WTC11 (cell line): ENCODE results near the gene CSPG4. TPM values are rescaled to one million over a fixed set of nuclear protein-coding genes. Genes with fewer than 3 reads are reported as not detected.

Experiments
- ATAC-seq: fragments of 200-7000 bp; cut with Tn5 transposase; 2 replicates; pipeline ENCODE4 v1.10.0; 2021; ENCODE audit warnings: mild to moderate bottlenecking, moderate library complexity
- CTCF ChIA-PET: fragments of 300-600 bp; sonication (Branson Sonifier 250); formaldehyde crosslinking; loops from one replicate; lab custom pipeline; 2021; ENCODE audit warnings: antibody characterized with exemption; lab: Charles Lee
- POLR2A ChIA-PET: fragments of 350-600 bp; sonication (Branson Sonifier 250); formaldehyde crosslinking; loops from one replicate; lab custom pipeline; 2021; ENCODE audit warnings: antibody characterized with exemption; lab: Charles Lee
- DNase-seq: peaks from one replicate; pipeline ENCODE4 v3.0.0; 2021; ENCODE audit warnings: low spot score
- H3K27ac Mint-ChIP-seq: 2 replicates; pipeline ENCODE4 v1.8.0; 2021; ENCODE audit warnings: mixed read lengths
- H3K27me3 Mint-ChIP-seq: 2 replicates; pipeline ENCODE4 v1.8.0; 2021; ENCODE audit warnings: low read depth, mild to moderate bottlenecking, moderate library complexity, mixed read lengths
- H3K36me3 Mint-ChIP-seq: 2 replicates; pipeline ENCODE4 v1.8.0; 2021; ENCODE audit warnings: mixed read lengths
- H3K4me1 Mint-ChIP-seq: 2 replicates; pipeline ENCODE4 v1.8.0; 2022; ENCODE audit warnings: mixed read lengths
- H3K4me3 Mint-ChIP-seq: 2 replicates; pipeline ENCODE4 v1.8.0; 2021; ENCODE audit warnings: mild to moderate bottlenecking, moderate library complexity, mixed read lengths
- H3K9me3 Mint-ChIP-seq: 2 replicates; pipeline ENCODE4 v1.8.0; 2021; ENCODE audit warnings: mixed read lengths
- E2F1 ChIP-seq: sonication (generic); formaldehyde crosslinking; IDR thresholded peaks from 2 replicates; pipeline ENCODE4 v1.8.0; 2022; ENCODE audit warnings: mild to moderate bottlenecking, missing genetic modification reagents
- ESRRA ChIP-seq: sonication (generic); formaldehyde crosslinking; IDR thresholded peaks from 2 replicates; pipeline ENCODE4 v1.8.1; 2022; ENCODE audit warnings: mild to moderate bottlenecking, missing genetic modification reagents, borderline replicate concordance
- FOXP1 ChIP-seq: sonication (generic); formaldehyde crosslinking; IDR thresholded peaks from 2 replicates; pipeline ENCODE4 v1.8.0; 2022; ENCODE audit warnings: missing genetic modification reagents, mild to moderate bottlenecking, moderate library complexity, borderline replicate concordance
- FOXP4 ChIP-seq: sonication (generic); formaldehyde crosslinking; IDR thresholded peaks from 2 replicates; pipeline ENCODE4 v1.8.0; 2022; ENCODE audit warnings: mild to moderate bottlenecking, missing genetic modification reagents
- HMGXB4 ChIP-seq: sonication (generic); formaldehyde crosslinking; IDR thresholded peaks from 2 replicates; pipeline ENCODE4 v1.8.1; 2023; ENCODE audit warnings: mild to moderate bottlenecking, moderate library complexity, missing genetic modification reagents
- JUN ChIP-seq: sonication (generic); formaldehyde crosslinking; IDR thresholded peaks from 2 replicates; pipeline ENCODE4 v1.8.0; 2023; ENCODE audit warnings: mild to moderate bottlenecking, missing genetic modification reagents
- MXD4 ChIP-seq: fragments of 250-450 bp; sonication (Bioruptor Pico); IDR thresholded peaks from 2 replicates; pipeline ENCODE4 v1.8.0; 2021; ENCODE audit warnings: mild to moderate bottlenecking, moderate library complexity, borderline replicate concordance
- NR3C1 ChIP-seq: sonication (generic); formaldehyde crosslinking; conservative IDR thresholded peaks from 2 replicates; pipeline ENCODE4 v1.8.1; 2023; ENCODE audit warnings: low read depth, mild to moderate bottlenecking, missing genetic modification reagents
- PRDM15 ChIP-seq: sonication (generic); formaldehyde crosslinking; IDR thresholded peaks from 2 replicates; pipeline ENCODE4 v1.8.0; 2022; ENCODE audit warnings: missing genetic modification reagents
- RORB ChIP-seq: fragments of 250-450 bp; sonication (Bioruptor Pico); IDR thresholded peaks from 2 replicates; pipeline ENCODE4 v1.9.0; 2021; ENCODE audit warnings: mild to moderate bottlenecking
- SP1 ChIP-seq: sonication (generic); formaldehyde crosslinking; conservative IDR thresholded peaks from 2 replicates; pipeline ENCODE4 v1.8.1; 2022; ENCODE audit warnings: missing genetic modification reagents
- USF2 ChIP-seq: sonication (generic); formaldehyde crosslinking; IDR thresholded peaks from 2 replicates; pipeline ENCODE4 v1.8.1; 2023; ENCODE audit warnings: mild to moderate bottlenecking, missing genetic modification reagents, moderate library complexity
- ZNF232 ChIP-seq: sonication (generic); formaldehyde crosslinking; IDR thresholded peaks from 2 replicates; pipeline ENCODE4 v1.8.0; 2022; ENCODE audit warnings: mild to moderate bottlenecking, missing genetic modification reagents
- ZNF317 ChIP-seq: sonication (generic); formaldehyde crosslinking; IDR thresholded peaks from 2 replicates; pipeline ENCODE4 v1.8.1; 2023; ENCODE audit warnings: low read depth, mild to moderate bottlenecking, moderate library complexity, missing genetic modification reagents, borderline replicate concordance
- ZSCAN18 ChIP-seq: fragments of 250-450 bp; sonication (Bioruptor Pico); IDR thresholded peaks from 2 replicates; pipeline ENCODE4 v2.1.2; 2022; ENCODE audit warnings: mild to moderate bottlenecking, moderate library complexity
- total RNA-seq: library from RNA; stranded (reverse); gene quantifications from 3 replicates; pipeline ENCODE4 v1.2.3, GENCODE V29; 2021

CSPG4 gene
- total RNA-seq, 1 experiment from 2014 or later: 2.9 TPM

- Mint-ChIP-seq H3K27me3 (peaks cover 23% of the 10 kb centered on the region), H3K27ac (peak overlapping the region; percentile 98), H3K4me1 (peaks cover 59% of the 10 kb centered on the region), H3K36me3 (peaks cover 15% of the 10 kb centered on the region), H3K9me3 (no peaks in the 10 kb centered on the region), H3K4me3 (peak overlapping the region; percentile 91)
- peak; percentile 46 for ATAC-seq
- POLR2A ChIA-PET: interaction anchor here (0.7 to 2.6 kb wide), 13 partner anchors 8 to 860 kb away, joined by 3 to 34 read pairs (median 4); partner anchors contain the start of genes IMP3, PTPN9, SIN3A and SNUPN
- TF ChIP-seq ZSCAN18 (CRISPR knock-in tag) (no peak), PRDM15 (CRISPR knock-in tag) (0 out of 2 replicates have a peak, but pooled peaks have one; percentile 1), FOXP4 (CRISPR knock-in tag) (no peak), ZNF317 (CRISPR knock-in tag) (no peak), USF2 (CRISPR knock-in tag) (no peak), MXD4 (CRISPR knock-in tag) (no peak), FOXP1 (no peak), JUN (CRISPR knock-in tag) (no peak), RORB (CRISPR knock-in tag) (no peak)
- CTCF ChIA-PET: interaction anchor here (0.6 to 2.6 kb wide), 24 partner anchors 10 to 280 kb away, joined by 3 to 18 read pairs (median 7); partner anchors contain the start of genes MAN2C1, PTPN9, SIN3A and SNUPN
- peak; percentile 71 for DNase-seq
Observed at GRCh38 chr15:75648156-75649000, 64.3 kb downstream of the CSPG4 start.

GRCh38 chr15:75647370-75648155, 65.1 kb downstream of the CSPG4 start, which contains the start of gene SNX33:
SNX33 (plus strand) TSS chr15:75647912; CDS start chr15:75649103, 1,191 bp downstream.
- ATAC-seq (peak; percentile 71), DNase-seq (peak; percentile 79)
- peaks cover 23% of the 10 kb centered on the region for H3K27me3 Mint-ChIP-seq
- H3K36me3 Mint-ChIP-seq: peaks cover 15% of the 10 kb centered on the region
- peaks cover 51% of the 10 kb centered on the region for H3K4me1 Mint-ChIP-seq
- ChIA-PET CTCF (interaction anchor here (0.6 to 2.6 kb wide), 28 partner anchors 9 to 280 kb away, joined by 3 to 18 read pairs (median 6); partner anchors contain the start of genes MAN2C1, PTPN9, SIN3A and SNUPN), POLR2A (interaction anchor here (0.7 to 2.6 kb wide), 13 partner anchors 9 to 859 kb away, joined by 3 to 34 read pairs (median 4); partner anchors contain the start of genes IMP3, PTPN9, SIN3A and SNUPN)
- peak within 1 kb of the TSS; percentile 91 for H3K4me3 Mint-ChIP-seq
- no peaks in the 10 kb centered on the region for H3K9me3 Mint-ChIP-seq
- peak within 1 kb of the TSS; percentile 98 for H3K27ac Mint-ChIP-seq
- TF ChIP-seq PRDM15 (CRISPR knock-in tag): peak; percentile 30
- TF ChIP-seq HMGXB4: peak; percentile 79
- peak; percentile 80 for TF ChIP-seq SP1 (CRISPR knock-in tag)
- peak; percentile 54; the same call in 1 of the 2 replicates for TF ChIP-seq ZNF232 (CRISPR knock-in tag)
- TF ChIP-seq NR3C1 (CRISPR knock-in tag): no peak
- TF ChIP-seq ESRRA (CRISPR knock-in tag): no peak
- TF ChIP-seq ZNF317 (CRISPR knock-in tag): no peak
- TF ChIP-seq E2F1 (CRISPR knock-in tag): no peak
